Osteoblast (primary cell): ENCODE measurements around the gene CDH24. TPM values are rescaled to one million over a fixed set of nuclear protein-coding genes. Genes with fewer than 3 reads are reported as not detected.

Experiments
- DNase-seq: peaks from one replicate; pipeline ENCODE4 v3.0.0; 2011; ENCODE audit warnings: low spot score, mixed read lengths; ENCODE audit not compliant: insufficient read length; ENCODE audit errors: missing footprints
- H2AFZ ChIP-seq: 2 replicates; pipeline ENCODE4 v1.6.0; 2011; ENCODE audit warnings: mild to moderate bottlenecking, low read length
- H3K27ac ChIP-seq: 2 replicates; pipeline ENCODE4 v1.5.1; 2011; ENCODE audit warnings: mild to moderate bottlenecking, low read depth, low read length, moderate library complexity
- H3K27me3 ChIP-seq: 2 replicates; pipeline ENCODE4 v1.6.0; 2012; ENCODE audit warnings: mild to moderate bottlenecking, control low read depth, inconsistent platforms, low read length, moderate library complexity; ENCODE audit not compliant: insufficient read depth
- H3K36me3 ChIP-seq: 2 replicates; pipeline ENCODE4 v1.5.1; 2011; ENCODE audit warnings: mild to moderate bottlenecking, low read length, control low read depth, moderate library complexity; ENCODE audit not compliant: insufficient read depth
- H3K4me1 ChIP-seq: 2 replicates; pipeline ENCODE4 v1.5.1; 2011; ENCODE audit warnings: mild to moderate bottlenecking, low read length, control low read depth, moderate library complexity; ENCODE audit not compliant: insufficient read depth
- H3K4me2 ChIP-seq: 2 replicates; pipeline ENCODE4 v1.6.0; 2011; ENCODE audit warnings: mild to moderate bottlenecking, low read length; ENCODE audit not compliant: insufficient read depth
- H3K4me3 ChIP-seq: fragments of 200-600 bp; sonication (generic); 3 replicates; pipeline ENCODE4 v1.5.1; 2012; ENCODE audit warnings: mild to moderate bottlenecking, low read length, inconsistent platforms; ENCODE audit not compliant: insufficient read depth
- H3K79me2 ChIP-seq: 2 replicates; pipeline ENCODE4 v1.6.0; 2012; ENCODE audit warnings: mild to moderate bottlenecking, low read length, control low read depth, inconsistent platforms; ENCODE audit not compliant: insufficient read depth
- H3K9me3 ChIP-seq: 2 replicates; pipeline ENCODE4 v1.5.1; 2011; ENCODE audit warnings: low read depth, low read length, control low read depth
- H4K20me1 ChIP-seq: 2 replicates; pipeline ENCODE4 v1.6.0; 2012; ENCODE audit warnings: mild to moderate bottlenecking, low read length, control low read depth; ENCODE audit not compliant: insufficient read depth
- CTCF ChIP-seq: IDR thresholded peaks from 2 replicates; pipeline ENCODE4 v1.5.1; 2011; ENCODE audit warnings: mild to moderate bottlenecking, low read depth, low read length, moderate library complexity; ENCODE audit errors: extremely low read depth
- total RNA-seq: library from RNA; depleted of rRNA; stranded (reverse); fragments of >200 nt; gene quantifications from 2 replicates; pipeline ENCODE4 v1.2.3, GENCODE V29; 2012

CDH24 gene
- total RNA-seq, 1 donor: 3.3 TPM

- Histone ChIP-seq H3K4me1 (peaks cover 29% of the 10 kb centered on the region), H4K20me1 (peaks cover 26% of the 10 kb centered on the region), H2AFZ (no peak overlapping the region), H3K27me3 (no peaks in the 10 kb centered on the region), H3K27ac (peak overlapping the region; percentile 7), H3K9me3 (no peaks in the 10 kb centered on the region), H3K4me2 (peak overlapping the region; percentile 93), H3K4me3 (peak overlapping the region; percentile 69), H3K36me3 (peaks cover 38% of the 10 kb centered on the region), H3K79me2 (peaks cover 11% of the 10 kb centered on the region)
- peak; percentile 94 for TF ChIP-seq CTCF
- peak; percentile 99 for DNase-seq
Measured at GRCh38 chr14:23057757-23058653, 685 bp upstream of the CDH24 start.

GRCh38 chr14:23056145-23056955, 970 bp downstream of the CDH24 start:
- Histone ChIP-seq H3K4me2 (peak overlapping the region; percentile 93), H4K20me1 (peaks cover 19% of the 10 kb centered on the region), H3K27me3 (no peaks in the 10 kb centered on the region), H3K36me3 (peaks cover 27% of the 10 kb centered on the region), H3K4me1 (peaks cover 19% of the 10 kb centered on the region), H2AFZ (peak overlapping the region; percentile 39), H3K4me3 (peak overlapping the region; percentile 69), H3K27ac (no peak overlapping the region), H3K9me3 (no peaks in the 10 kb centered on the region), H3K79me2 (peaks cover 6% of the 10 kb centered on the region)
- TF ChIP-seq CTCF: peak; percentile 88
- DNase-seq: peak; percentile 99

GRCh38 chr14:23055621-23056144, 1.6 kb downstream of the CDH24 start:
- Histone ChIP-seq H3K4me3 (no peak overlapping the region), H3K4me2 (peak overlapping the region; percentile 93), H3K9me3 (no peaks in the 10 kb centered on the region), H3K79me2 (no peaks in the 10 kb centered on the region), H2AFZ (no peak overlapping the region), H3K27ac (no peak overlapping the region), H3K4me1 (peaks cover 19% of the 10 kb centered on the region), H3K36me3 (peaks cover 21% of the 10 kb centered on the region), H3K27me3 (no peaks in the 10 kb centered on the region), H4K20me1 (peaks cover 15% of the 10 kb centered on the region)
- TF ChIP-seq CTCF: no peak
- peak; percentile 93 for DNase-seq
